ENCODE measurements around the gene USP26. TPM values are rescaled to one million over a fixed set of nuclear protein-coding genes. Genes with fewer than 3 reads are reported as not detected.

The USP26 gene, protein sequence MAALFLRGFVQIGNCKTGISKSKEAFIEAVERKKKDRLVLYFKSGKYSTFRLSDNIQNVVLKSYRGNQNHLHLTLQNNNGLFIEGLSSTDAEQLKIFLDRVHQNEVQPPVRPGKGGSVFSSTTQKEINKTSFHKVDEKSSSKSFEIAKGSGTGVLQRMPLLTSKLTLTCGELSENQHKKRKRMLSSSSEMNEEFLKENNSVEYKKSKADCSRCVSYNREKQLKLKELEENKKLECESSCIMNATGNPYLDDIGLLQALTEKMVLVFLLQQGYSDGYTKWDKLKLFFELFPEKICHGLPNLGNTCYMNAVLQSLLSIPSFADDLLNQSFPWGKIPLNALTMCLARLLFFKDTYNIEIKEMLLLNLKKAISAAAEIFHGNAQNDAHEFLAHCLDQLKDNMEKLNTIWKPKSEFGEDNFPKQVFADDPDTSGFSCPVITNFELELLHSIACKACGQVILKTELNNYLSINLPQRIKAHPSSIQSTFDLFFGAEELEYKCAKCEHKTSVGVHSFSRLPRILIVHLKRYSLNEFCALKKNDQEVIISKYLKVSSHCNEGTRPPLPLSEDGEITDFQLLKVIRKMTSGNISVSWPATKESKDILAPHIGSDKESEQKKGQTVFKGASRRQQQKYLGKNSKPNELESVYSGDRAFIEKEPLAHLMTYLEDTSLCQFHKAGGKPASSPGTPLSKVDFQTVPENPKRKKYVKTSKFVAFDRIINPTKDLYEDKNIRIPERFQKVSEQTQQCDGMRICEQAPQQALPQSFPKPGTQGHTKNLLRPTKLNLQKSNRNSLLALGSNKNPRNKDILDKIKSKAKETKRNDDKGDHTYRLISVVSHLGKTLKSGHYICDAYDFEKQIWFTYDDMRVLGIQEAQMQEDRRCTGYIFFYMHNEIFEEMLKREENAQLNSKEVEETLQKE
- total RNA-seq (2013) = not detected
- polyA plus RNA-seq = not detected
- polyA minus RNA-seq = not detected in 2 replicates
- total RNA-seq = 0 to 1.5 (median 0) reads per million in 11 experiments

DNA sequence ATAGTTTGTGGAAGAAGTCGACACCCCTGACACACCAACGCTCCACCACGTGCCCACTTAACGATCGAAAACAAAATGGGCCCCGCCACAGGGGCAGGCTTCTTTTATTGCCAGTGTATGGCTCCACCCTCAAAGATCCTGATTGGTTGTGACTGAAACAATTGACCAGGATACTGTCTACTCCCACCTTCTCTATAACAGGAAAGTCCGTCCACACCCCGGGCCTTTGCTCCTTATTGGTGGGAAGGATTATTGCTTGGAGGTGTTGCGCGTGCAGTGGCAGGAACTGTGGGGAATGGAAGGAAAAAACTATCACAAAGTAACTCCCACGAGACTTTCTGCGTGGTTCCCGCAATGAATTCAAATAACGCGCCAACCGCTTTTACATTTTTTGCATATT lies at the start of gene USP26:
USP26 (minus strand) TSS at position 79 of the 400 bp plus-strand sequence. CDS start 68,889 bp downstream, outside the sequence.
- Histone ChIP-seq H3K9ac (ENCODE audit: insufficient read depth, low read length, poor library complexity, severe bottlenecking) (no peak within 1 kb of the TSS), H3K4me2 (replicated peaks; ENCODE audit: extremely low read depth, low read length, poor library complexity, severe bottlenecking) (no peak within 1 kb of the TSS), H4K20me1 (ENCODE audit: insufficient read depth, low read length) (no peaks in the 10 kb centered on the region), H3K79me2 (ENCODE audit: insufficient read depth, low read length) (no peaks in the 10 kb centered on the region), H2AFZ (ENCODE audit: insufficient read depth, low read depth, low read length, poor library complexity, severe bottlenecking) (no peak within 1 kb of the TSS), H3K9me3 (replicated peaks in 1 of 2; ENCODE audit: control insufficient read depth in 1 of 2, insufficient read depth in 1 of 2, low read length in 2 of 2) (no peaks in the 10 kb centered on the region), H3K4me1 (ENCODE audit: control insufficient read depth in 1 of 2, insufficient read depth in 2 of 2, low read length in 2 of 2) (no peaks in the 10 kb centered on the region), H3K27ac (ENCODE audit: low read depth in 1 of 2, low read length in 2 of 2) (no peak within 1 kb of the TSS), H3K4me3 (replicated peaks in 1 of 3; ENCODE audit: low read depth in 2 of 3, low read length in 3 of 3) (no peak within 1 kb of the TSS), H3K27me3 (ENCODE audit: control insufficient read depth in 2 of 2, insufficient read depth in 2 of 2, low read length in 2 of 2) (no peaks in the 10 kb centered on the region), H3K36me3 (replicated peaks in 1 of 2; ENCODE audit: control insufficient read depth in 1 of 2, insufficient read depth in 2 of 2, low read length in 2 of 2) (no peaks in the 10 kb centered on the region)
- H3K4me1 Mint-ChIP-seq = no peaks in the 10 kb centered on the region
- peaks cover 0 to 6% (median 0%) of the 10 kb centered on the region in 7 donors for H3K9me3 Mint-ChIP-seq
- TF ChIP-seq, protein P1, sequence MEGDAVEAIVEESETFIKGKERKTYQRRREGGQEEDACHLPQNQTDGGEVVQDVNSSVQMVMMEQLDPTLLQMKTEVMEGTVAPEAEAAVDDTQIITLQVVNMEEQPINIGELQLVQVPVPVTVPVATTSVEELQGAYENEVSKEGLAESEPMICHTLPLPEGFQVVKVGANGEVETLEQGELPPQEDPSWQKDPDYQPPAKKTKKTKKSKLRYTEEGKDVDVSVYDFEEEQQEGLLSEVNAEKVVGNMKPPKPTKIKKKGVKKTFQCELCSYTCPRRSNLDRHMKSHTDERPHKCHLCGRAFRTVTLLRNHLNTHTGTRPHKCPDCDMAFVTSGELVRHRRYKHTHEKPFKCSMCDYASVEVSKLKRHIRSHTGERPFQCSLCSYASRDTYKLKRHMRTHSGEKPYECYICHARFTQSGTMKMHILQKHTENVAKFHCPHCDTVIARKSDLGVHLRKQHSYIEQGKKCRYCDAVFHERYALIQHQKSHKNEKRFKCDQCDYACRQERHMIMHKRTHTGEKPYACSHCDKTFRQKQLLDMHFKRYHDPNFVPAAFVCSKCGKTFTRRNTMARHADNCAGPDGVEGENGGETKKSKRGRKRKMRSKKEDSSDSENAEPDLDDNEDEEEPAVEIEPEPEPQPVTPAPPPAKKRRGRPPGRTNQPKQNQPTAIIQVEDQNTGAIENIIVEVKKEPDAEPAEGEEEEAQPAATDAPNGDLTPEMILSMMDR (IDR thresholded peaks at IDR 0.05) = no peak
- peaks cover 0 to 7% (median 2%) of the 10 kb centered on the region in 3 donors for H3K27me3 Mint-ChIP-seq (ENCODE audit: low read depth in 3 of 3)
- H3K27ac Mint-ChIP-seq = no peak within 1 kb of the TSS
- H3K36me3 Mint-ChIP-seq = no peaks in the 10 kb centered on the region
- H3K4me3 Mint-ChIP-seq = no peak within 1 kb of the TSS
- WGBS (ENCODE audit: insufficient coverage) = no CpG with 5 or more reads among the region's 16 CpGs
- intact Hi-C loops (cut with micrococcal nuclease) = no loop called here
- DNase-seq = no peak

DNA sequence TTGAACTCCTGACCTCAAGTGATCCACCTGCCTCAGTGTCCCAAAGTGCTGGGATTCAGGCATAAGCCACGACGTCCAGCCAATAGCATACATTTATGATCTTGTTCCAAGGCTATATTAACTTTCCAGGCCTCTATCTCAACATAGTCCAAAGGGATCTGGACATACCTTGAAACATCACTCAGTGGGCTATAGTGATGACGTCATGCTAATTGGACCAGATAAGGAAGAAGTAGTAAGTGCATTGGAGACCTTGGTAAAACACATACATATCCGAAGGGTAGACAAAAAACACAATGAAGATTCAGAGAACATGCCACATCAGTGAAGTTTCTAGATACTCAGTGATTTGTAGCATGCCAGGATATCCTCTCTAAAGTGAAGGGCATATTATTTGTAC lies 37.4 kb upstream of the USP26 start:
- no peak overlapping the region for H3K27ac ChIP-seq (ENCODE audit: low read depth in 1 of 2, low read length in 2 of 2)
- no peak overlapping the region for H3K27ac Mint-ChIP-seq
- no peaks in the 10 kb centered on the region for H3K36me3 ChIP-seq (replicated peaks in 1 of 2; ENCODE audit: control insufficient read depth in 1 of 2, insufficient read depth in 2 of 2, low read length in 2 of 2)
- no peaks in the 10 kb centered on the region for H3K36me3 Mint-ChIP-seq
- H3K9me3 ChIP-seq (replicated peaks in 1 of 2; ENCODE audit: control insufficient read depth in 1 of 2, insufficient read depth in 1 of 2, low read length in 2 of 2) = no peaks in the 10 kb centered on the region
- H3K9me3 Mint-ChIP-seq = peaks cover 0 to 2% (median 0%) of the 10 kb centered on the region in 7 donors
- no peaks in the 10 kb centered on the region for H3K4me1 Mint-ChIP-seq
- no peak overlapping the region for H3K4me3 Mint-ChIP-seq
- TF ChIP-seq, protein P1 (IDR thresholded peaks at IDR 0.05) = no peak
- no peak overlapping the region for H3K4me3 ChIP-seq (replicated peaks in 1 of 3; ENCODE audit: low read depth in 2 of 3, low read length in 3 of 3)
- no peak overlapping the region for H2AFZ ChIP-seq (ENCODE audit: insufficient read depth, low read depth, low read length, poor library complexity, severe bottlenecking)
- H3K9ac ChIP-seq (ENCODE audit: insufficient read depth, low read length, poor library complexity, severe bottlenecking) = no peak overlapping the region
- H3K79me2 ChIP-seq (ENCODE audit: insufficient read depth, low read length) = no peaks in the 10 kb centered on the region
- no peaks in the 10 kb centered on the region for H3K4me1 ChIP-seq (ENCODE audit: control insufficient read depth in 1 of 2, insufficient read depth in 2 of 2, low read length in 2 of 2)
- H3K27me3 ChIP-seq (ENCODE audit: control insufficient read depth in 2 of 2, insufficient read depth in 2 of 2, low read length in 2 of 2) = no peaks in the 10 kb centered on the region
- peaks cover 0 to 11% (median 2%) of the 10 kb centered on the region in 3 donors for H3K27me3 Mint-ChIP-seq (ENCODE audit: low read depth in 3 of 3)
- DNase-seq = no peak
- WGBS (ENCODE audit: insufficient coverage) = no CpG with 5 or more reads among the region's 4 CpGs
- no peaks in the 10 kb centered on the region for H4K20me1 ChIP-seq (ENCODE audit: insufficient read depth, low read length)
- intact Hi-C loops (cut with micrococcal nuclease) = no loop called here
- no peak overlapping the region for H3K4me2 ChIP-seq (replicated peaks; ENCODE audit: extremely low read depth, low read length, poor library complexity, severe bottlenecking)
